Measurements from ENCODE around the gene TEX2.

- TF ChIP-seq CTCF (IDR thresholded peaks at IDR 0.05; ENCODE audit: low read length) (no peak), EZH2 (IDR thresholded peaks at IDR 0.05; ENCODE audit: borderline replicate concordance, low read length) (no peak)
Measured at GRCh38 chr17:64245218-64246145, 17.6 kb downstream of the TEX2 start.

Data from OCI-LY1 (cell line).